Activated T-cell treated with anti-CD3 and anti-CD28 coated beads for 4 hours (primary cell): Measurements from ENCODE around the gene LCN10.
"Not testable (repeated sequence)": the region's sequence is repeated elsewhere in the genome, so short reads cannot be mapped to it uniquely, and the experiment has no call there.

Experiments
- DNase-seq: peaks from one replicate; pipeline ENCODE4 v3.0.0-alpha.2; 2020

Gene LCN10

DNA sequence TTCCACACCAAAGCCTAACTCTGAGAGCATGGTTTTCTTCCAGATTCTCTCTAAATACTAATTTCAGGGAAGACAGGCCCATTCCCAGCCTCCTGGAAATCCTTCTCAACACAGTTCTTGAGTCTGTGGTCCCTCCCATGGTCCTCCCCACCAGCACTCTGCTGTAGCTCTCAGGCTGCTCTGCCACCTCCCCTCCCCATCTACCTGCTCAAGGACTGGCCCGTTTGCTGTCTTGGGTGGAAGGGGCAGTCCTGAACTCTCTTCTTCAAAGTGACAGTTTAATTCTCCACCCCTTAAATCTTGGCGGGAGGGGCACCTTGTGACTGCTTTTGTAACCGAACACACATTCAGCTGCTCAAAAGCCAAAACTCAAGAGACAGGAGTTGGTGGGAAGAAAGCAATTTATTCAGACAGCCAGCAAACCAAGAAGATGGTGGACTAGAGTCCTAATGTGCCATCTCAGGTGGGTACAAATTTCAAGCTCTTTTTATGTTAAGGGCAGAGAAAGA, 29.2 kb upstream of the LCN10 start:
- no peak for DNase-seq

- no peak for DNase-seq
These were observed 27.0 kb upstream of the LCN10 start for GRCh38 chr9:136769710-136770191.

DNA sequence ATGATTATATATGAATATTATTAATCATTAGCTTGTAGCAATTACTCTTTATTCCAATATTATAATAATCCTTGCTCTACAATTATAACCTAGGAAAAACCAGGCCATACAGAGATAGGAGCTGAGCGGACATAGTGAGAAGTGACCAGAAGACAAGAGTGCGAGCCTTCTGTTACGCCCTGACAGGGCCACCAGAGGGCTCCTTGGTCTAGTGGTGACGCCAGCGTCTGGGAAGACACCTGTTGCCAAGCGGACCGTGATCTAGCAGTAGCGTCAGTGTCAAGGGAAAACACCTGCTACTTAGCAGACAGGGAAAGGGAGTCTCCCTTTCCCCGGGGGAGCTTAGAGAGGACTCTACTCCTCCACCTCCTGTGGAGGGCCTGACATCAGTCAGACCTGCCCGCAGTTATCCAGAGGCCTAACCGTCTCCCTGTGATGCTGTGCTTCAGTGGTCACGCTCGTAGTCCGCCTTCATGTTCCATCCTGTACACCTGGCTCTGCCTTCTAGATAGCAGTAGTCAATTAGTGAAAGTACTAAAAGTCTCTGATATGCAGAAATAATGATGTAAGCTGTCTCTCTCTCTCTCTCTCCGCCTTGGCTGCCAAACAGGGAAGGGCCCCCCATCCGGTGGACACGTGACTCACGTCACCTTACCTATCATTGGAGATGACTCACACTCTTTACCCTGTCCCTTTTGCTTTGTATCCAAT, 23.8 kb upstream of the LCN10 start:
- not testable (repeated sequence) for DNase-seq

- DNase-seq, result not testable (repeated sequence)
These were observed 23.1 kb upstream of the LCN10 start for GRCh38 chr9:136765745-136766409.

DNA sequence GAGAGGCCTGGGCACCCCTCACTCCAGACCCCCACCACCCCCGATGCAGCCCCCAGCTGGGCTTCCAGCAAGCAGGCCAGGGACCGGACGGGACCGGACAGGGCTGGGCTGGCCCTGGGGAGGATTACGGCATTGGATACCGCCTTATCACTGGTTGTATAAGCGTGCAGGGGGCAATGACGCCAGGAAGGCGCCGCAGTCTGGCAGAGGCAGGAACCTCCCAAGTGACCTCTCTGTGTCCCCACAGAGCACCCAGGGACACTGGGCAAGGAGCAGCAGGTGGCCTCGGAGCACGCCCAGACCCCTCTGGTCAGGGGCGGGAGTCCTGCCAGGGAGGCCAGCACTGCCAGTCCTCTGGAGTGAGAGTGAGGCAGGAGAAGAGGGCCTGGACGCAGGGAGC, 22.3 kb upstream of the LCN10 start:
- no peak for DNase-seq

GRCh38 chr9:136764301-136764891, 21.7 kb upstream of the LCN10 start, which contains the start of gene LCN15:
Gene LCN15 (minus strand): TSS chr9:136764518. CDS start chr9:136764488, 30 bp downstream.
- no peak for DNase-seq

- DNase-seq, result no peak
These were observed 20.9 kb upstream of the LCN10 start for GRCh38 chr9:136763649-136764035.

GRCh38 chr9:136762915-136763648, 20.3 kb upstream of the LCN10 start:
- DNase-seq, result no peak

DNA sequence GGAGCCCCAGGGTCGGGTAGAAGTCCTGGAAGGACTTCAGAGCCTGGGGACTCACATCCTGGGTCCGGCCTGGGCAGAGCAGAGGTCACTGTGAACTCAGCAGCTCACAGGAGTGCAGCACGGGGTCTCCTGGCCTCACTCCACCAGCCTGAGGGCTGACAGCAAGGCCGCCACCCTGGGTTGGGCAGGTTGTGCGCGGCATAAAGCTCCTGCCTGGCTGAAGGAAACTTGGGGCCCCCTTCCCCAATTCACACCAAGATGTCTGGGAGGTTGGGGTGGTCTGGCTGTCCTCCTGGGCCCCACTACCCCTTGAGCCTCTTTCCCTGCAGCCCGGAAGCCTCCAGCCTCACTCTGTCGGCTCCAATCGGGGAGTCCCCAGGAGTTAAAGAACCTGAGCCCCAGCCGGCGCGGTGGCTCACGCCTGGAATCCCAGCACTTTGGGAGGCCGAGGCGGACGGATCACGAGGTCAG, 19.5 kb upstream of the LCN10 start:
- DNase-seq, result no peak

GRCh38 chr9:136761545-136761981, 18.8 kb upstream of the LCN10 start:
- DNase-seq, result no peak

DNA sequence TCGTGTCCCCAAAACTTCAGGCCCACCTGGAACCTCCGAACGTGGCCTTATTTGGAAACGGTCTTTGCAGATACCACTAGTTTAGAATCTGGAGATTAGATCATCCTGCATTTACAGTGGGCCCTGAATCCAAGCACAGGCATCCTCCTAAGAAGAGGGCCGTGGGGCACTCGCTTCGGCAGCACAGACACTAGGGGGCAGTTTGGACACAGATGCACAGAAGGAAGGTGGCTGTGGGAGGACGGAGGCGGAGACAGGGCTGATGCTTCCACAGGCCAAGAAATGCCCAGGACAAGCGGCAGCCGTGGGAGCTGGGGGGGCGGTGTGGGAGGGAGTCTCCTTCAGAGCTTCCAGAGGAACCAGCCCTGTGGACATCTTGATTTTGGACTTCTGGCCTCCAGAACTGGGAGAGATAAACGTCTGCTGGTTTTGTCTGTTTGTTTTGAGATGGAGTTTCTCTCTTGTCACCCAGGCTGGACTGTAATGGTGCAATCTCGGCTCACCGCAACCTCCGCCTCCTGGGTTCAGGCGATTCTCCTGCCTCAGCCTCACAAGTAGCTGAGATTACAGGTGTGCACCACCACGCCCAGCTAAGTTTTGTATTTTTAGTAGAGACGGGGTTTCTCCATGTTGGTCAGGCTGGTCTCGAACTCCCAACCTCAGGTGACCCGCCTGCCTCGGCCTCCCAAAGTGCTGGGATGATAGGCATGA, 18.2 kb upstream of the LCN10 start:
- DNase-seq, result not testable (repeated sequence)

DNA sequence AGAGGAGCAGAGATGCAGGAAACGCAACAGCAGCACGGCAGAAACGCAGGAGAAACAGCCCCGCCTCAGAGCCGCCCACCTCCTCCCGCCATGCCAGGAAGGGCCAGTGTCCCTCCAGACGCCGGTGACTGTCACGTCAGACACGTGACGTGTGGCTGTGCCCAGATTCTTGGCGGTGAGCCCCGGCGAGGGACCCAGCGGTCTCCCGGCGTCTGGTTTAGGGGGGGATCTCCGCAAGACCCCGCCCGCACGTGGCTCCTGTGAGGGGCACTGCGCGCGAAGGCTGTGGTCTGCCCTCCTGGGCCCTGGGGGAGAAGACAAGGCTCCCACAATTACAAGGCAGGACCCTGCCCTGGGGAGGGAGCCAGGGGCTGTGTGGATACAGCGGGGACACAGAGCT, 17.7 kb upstream of the LCN10 start:
- DNase-seq, result no peak

GRCh38 chr9:136759436-136760325, 16.9 kb upstream of the LCN10 start:
- DNase-seq, result no peak

GRCh38 chr9:136759001-136759400, 16.3 kb upstream of the LCN10 start:
- DNase-seq, result no peak

DNA sequence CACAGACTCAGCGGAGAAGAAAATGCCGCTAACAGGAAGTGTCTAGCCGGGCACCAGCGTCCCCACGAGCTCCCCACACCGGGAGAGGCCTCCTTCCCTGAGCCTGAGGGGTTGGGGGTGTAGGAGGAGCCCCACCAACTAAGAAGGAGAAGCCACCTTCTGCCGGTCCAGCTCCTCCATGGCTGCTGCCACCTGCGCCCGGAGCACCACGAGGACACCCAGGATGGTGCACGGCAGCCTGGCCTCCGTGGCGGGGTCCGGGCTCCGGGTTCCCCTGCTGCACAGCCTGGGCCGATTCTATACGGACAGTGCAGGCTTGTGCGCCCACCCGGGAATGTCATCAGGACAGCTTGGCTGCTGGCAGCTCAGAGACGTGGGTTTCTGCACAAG, 15.0 kb upstream of the LCN10 start:
- no peak for DNase-seq

GRCh38 chr9:136757328-136757727, 14.6 kb upstream of the LCN10 start:
- DNase-seq, result no peak

DNA sequence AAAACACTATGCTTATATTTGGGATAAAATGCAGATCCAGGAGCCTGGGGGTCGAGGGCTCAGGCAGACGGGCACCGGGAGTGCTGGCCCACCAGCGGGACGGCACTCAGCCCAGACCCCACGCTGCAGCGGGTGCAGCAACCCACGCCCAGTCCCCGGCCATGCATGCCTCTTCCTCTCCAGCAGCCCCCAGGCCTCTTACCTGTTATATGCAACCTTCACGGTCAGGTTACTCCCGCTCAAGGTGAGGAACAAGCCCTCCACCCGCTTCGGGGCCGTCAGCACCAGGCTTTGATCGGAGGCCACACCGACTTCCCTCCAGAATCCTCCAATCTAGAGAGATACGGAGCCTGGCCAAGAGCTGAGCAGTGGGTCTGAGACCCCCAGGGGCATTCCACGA, 14.1 kb upstream of the LCN10 start:
- no peak for DNase-seq

DNA sequence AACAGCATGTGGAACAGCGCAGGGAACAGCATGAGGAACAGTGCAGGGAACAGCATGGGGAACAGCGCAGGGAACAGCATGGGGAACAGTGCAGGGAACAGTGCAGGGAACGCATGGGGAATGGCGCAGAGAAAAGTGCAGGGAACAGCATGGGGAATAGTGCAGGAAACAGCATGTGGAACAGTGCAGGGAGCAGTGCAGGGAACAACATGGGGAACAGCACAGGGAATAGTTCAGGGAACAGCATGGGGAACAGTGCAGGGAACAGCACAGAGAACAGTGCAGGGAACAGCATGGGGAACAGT, 13.3 kb upstream of the LCN10 start:
- no peak for DNase-seq

DNA sequence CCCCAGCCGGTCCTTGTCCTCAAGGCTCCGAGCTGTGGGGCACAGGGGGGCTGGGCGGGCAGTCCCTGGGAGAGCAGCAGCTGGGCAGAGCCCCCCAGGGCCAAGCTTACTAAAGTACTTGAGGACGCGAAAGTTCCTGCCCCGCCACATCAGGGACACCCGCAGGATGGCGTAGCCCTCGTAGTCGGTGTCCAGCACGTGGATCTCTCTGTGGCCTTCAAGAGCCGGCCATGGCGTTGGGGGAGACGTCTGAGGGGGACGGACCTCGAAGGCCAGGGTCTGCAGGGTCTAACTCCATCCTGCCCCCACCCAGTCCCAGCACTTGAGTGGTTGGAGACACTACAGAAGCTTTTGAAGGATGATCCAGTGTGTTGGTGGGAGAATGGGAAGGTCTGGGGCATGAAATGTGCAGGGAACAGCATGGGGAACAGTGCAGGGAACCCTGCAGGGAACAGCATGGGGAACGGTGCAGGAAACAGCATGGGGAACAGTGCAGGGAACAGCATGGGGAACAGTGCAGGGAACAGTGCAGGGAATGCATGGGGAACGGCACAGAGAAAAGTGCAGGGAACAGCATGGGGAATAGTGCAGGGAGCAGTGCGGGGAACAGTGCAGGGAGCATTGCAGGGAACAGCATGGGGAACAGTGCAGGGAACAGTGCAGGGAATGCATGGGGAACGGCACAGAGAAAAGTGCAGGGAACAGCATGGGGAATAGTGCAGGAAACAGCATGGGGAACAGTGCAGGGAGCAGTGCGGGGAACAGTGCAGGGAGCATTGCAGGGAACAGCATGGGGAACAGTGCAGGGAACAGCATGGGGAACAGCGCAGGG, 12.8 kb upstream of the LCN10 start:
- DNase-seq, result not testable (repeated sequence)

- DNase-seq, result no peak
These were observed 12.0 kb upstream of the LCN10 start for GRCh38 chr9:136754626-136755301.
